PC-9 (cell line): ENCODE measurements around the gene RUNX2.

Source experiments
- CTCF ChIP-seq: fragments of 200-600 bp; sonication (generic); conservative IDR thresholded peaks from 2 replicates; pipeline ENCODE4 v1.6.1; 2017; ENCODE audit warnings: mixed run types, antibody characterized with exemption, mild to moderate bottlenecking, moderate library complexity
- EZH2 ChIP-seq: fragments of 200-600 bp; sonication (generic); IDR thresholded peaks from 2 replicates; pipeline ENCODE4 v1.8.0; 2017; ENCODE audit warnings: antibody characterized with exemption, low read depth

- no peak for TF ChIP-seq CTCF
- no peak for TF ChIP-seq EZH2
These were observed 224.4 kb downstream of the RUNX2 start for GRCh38 chr6:45552536-45552935.
